Measurements from ENCODE around the gene BTN1A1.
A peak's percentile ranks its signal among the peaks of the same experiment; 100 is the strongest.
"Not testable (repeated sequence)": the region's sequence is repeated elsewhere in the genome, so short reads cannot be mapped to it uniquely, and the experiment has no call there.

BTN1A1 gene

GRCh38 chr6:26516481-26517427 is 16.7 kb downstream of the BTN1A1 start:
- DNase-seq (ENCODE audit: low spot score): no peak

DNA sequence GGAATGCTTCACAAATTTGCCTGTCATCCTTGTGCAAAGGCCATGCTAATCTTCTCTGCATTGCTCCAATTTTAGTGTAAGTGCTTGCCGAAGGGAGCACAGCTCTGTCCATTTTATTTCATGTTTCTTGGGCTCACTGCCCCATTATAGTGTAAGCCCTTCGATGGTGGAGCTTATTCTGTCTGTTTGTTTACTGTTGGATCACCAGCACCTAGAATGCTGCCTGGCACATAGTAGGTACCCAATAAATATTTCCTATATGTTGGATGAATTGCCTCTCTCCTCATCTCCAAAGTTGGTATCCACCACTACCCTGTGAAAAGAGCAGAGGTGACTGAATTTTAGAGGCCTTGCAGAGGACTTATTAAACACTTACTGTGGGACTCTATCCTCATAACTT is 19.3 kb downstream of the BTN1A1 start:
- no peak for DNase-seq (ENCODE audit: low spot score)

DNA sequence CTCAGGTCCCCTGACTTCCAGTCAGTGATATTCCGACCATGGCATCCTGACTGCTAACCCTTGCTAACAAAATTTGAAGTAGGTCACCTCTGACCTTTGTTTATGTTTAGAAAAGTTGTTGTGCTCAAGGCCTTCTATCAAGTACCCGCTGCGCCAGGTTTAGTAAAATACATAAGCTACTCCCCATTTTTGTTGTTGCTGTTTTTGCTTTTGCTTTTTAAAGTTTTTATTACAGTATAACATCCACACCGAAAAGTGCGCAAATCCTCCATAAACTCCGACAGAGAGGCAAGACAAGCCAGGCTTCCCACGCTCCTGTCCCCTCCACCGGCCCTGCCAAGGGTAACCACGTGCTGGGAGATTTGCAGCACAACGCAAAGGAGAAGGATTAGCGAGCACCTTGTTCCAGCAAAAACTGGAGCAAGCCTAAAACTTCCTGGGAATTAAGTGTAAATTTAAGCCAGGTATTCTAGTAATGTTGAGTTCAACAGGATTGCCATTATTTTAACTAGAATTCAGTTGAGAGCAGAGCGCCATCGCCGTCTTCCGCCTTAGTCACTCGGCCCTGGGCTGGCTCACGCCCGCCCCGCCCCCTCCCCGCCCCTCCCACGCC is 20.2 kb downstream of the BTN1A1 start:
- DNase-seq (ENCODE audit: low spot score): no peak

GRCh38 chr6:26520850-26521599 is 20.9 kb downstream of the BTN1A1 start:
- DNase-seq (ENCODE audit: low spot score): peak; percentile 92

GRCh38 chr6:26521600-26522391 is 21.7 kb downstream of the BTN1A1 start:
- DNase-seq (ENCODE audit: low spot score): peak; percentile 86

DNA sequence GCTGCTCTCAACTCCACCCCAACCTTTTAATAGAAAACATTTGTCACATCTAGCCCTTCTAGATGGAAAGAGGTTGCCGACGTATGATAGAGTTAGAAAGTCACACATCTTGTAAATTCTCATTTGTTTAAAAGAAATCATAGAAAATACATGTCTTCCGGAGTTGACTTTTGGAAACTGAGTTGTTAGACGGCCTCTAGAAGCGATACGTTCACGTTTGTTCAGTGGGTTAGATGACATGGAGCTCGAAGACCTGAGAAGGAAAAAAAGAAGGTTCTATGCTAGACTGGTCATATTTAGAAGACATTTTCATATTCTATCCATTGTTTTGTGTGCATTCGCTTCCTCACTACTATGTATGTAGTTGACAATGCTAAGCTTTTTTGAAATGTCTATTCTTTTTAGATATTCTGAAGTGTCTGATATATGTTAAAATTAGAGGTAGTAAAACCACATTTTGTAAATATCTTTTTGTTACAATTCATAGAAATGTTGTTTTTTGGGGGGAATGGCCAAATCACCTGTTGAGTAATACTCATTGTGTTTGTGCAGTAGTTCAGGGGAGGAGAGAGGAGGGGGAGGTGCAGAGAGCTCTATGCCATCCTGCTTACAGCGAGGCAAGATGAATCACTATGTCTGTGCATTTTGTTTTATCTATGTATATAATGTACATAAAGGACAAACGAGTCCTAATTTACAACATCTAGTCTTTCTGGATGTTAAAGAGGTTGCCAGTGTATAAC is 22.6 kb downstream of the BTN1A1 start:
- DNase-seq (ENCODE audit: low spot score): not testable (repeated sequence)

- not testable (repeated sequence) for DNase-seq (ENCODE audit: low spot score)
These were observed 24.2 kb downstream of the BTN1A1 start for GRCh38 chr6:26524314-26524713.

- no peak for DNase-seq (ENCODE audit: low spot score)
These were observed 24.7 kb downstream of the BTN1A1 start for GRCh38 chr6:26524722-26525370.

- DNase-seq (ENCODE audit: low spot score): no peak
These were observed 25.7 kb downstream of the BTN1A1 start for GRCh38 chr6:26525838-26526237.

- DNase-seq (ENCODE audit: low spot score): no peak
These were observed 26.8 kb downstream of the BTN1A1 start for GRCh38 chr6:26526928-26527327.

- DNase-seq (ENCODE audit: low spot score): no peak
These were observed 30.1 kb downstream of the BTN1A1 start for GRCh38 chr6:26530203-26530602.

DNA sequence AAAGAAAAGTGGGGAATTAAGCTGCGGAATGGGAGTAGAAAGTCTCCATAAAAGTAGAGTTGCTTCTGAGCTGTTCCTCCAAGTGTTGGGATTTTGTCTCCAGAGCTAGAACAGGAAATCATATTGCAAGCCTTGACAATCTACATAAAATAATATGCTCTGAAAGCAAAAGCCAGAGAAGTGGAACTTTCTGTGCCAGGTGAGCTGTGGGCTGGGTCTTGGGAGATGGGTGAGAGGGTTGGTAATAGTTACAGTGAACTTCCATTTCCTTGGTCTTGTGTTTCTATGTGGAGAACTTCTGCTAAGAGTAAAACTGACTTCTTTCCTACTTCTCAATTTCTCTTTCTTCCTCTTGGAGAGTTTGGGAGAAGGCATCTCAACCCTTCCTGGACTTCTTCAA is 31.8 kb downstream of the BTN1A1 start:
- DNase-seq (ENCODE audit: low spot score): no peak

- DNase-seq (ENCODE audit: low spot score): peak; percentile 93
These were observed 32.8 kb downstream of the BTN1A1 start for GRCh38 chr6:26532699-26533531.

DNA sequence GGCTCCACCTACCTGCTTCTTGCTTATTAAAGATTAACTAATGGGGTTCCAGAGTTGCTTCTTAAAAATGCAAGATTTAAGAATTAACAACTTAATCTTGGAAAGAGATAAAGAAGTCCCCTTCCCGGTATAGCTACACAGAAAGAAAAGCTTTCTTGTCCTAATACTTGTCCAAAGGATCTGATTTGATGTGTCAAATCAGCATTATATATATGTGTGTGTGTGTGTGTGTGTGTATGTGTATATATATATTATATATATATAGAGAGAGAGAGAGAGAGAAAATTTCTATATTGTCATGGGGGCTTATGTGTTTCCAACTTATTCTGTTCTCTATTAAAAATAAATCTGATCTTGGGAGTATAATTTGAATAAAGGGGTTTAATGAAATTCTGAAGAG is 33.4 kb downstream of the BTN1A1 start:
- DNase-seq (ENCODE audit: low spot score): no peak

- DNase-seq (ENCODE audit: low spot score): no peak
These were observed 34.8 kb downstream of the BTN1A1 start for GRCh38 chr6:26534681-26535465.

DNA sequence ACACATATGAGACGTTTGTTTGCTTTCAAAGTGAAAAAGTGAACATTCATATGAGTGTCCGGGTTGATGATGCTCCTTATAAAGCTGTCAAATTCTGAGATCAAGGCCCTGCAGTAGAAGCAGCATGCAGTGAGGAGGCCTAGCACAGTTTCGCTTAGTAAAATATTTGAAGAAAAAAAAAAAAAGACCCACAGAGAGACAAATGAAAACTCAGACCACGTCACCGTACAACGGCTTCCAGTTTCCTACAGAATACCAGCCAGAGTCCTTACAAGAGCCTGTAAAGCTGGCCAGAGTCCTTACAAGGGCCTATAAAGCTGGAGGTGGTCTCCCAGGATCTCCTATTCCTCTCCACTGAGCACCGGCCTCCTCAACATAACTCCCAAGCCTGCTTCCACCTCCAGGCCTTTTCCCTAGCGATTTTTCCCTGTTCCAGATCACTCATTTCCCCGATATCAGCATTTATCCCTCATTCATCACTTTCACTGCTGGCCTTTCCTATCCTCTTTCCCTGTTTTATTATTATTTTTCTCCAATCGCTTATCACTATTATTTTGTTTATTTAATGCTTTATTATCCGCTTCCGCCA is 36.6 kb downstream of the BTN1A1 start:
- no peak for DNase-seq (ENCODE audit: low spot score)

DNA sequence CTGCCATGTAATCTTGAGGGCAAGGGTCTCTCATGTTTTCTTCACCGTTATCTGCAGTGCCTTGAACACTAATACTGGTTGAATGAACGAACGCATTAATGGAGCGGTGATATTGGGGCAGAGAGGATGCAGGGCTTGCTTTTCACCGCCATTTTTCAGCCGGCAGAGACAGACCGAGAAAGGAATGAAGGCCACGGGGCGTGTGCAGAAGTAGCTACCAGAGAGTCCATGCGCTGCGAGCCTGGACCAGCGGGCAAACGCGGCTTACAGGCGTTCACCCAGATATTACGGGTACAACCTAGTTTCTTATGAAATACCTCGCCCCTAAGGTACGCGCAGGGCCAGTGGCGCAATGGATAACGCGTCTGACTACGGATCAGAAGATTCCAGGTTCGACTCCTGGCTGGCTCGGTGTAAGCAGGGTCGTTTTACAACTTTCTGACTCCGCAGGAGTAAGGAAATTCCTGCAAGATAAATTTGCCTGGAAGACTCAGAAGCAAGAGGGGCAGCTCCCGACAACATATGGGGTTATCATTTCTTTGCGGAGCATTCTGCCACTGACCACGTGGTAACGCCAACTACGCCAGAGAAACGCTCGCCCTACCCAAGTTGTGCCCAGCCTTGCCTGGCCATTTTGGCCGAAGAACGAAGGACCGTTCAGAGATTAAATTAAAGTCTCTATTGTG is 37.2 kb downstream of the BTN1A1 start:
- peak; percentile 91 for DNase-seq (ENCODE audit: low spot score)
